Cerebellar cortex (tissue), 1 donor: Measurements from ENCODE around the gene F2RL2.

Source experiments
- DNase-seq: peaks from one replicate; pipeline ENCODE4 v3.0.0-alpha.2; 2015; ENCODE audit warnings: low spot score

F2RL2 gene

GRCh38 chr5:76622973-76623596 is at the start of gene F2RL2:
Gene F2RL2, minus strand, starts transcription at chr5:76623403. Its CDS starts 173 bp downstream, at chr5:76623230.
- peak; percentile 84 for DNase-seq

GRCh38 chr5:76672242-76672641 is 49.0 kb upstream of the F2RL2 start:
- DNase-seq: no peak

- DNase-seq: no peak
Observed at GRCh38 chr5:76670508-76670907, 47.3 kb upstream of the F2RL2 start.

DNA sequence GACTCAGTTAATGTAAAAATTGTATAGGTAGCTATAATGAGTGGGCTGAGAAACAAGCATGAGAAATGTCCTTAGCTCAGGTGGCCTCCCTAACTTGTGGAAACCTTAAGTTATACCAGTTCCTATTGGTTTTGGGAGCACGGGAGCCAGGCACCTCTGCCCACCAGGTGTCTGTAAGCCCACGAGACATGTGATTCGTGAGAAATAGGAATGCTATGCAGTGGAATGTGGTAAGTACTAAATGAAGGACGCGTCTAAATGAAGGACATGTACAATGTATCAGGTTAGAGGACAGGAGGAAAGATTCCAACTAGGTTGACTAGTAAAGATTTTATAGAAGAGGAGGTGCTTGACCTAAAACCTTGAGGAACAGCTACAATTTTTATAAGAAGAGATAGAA is 46.0 kb upstream of the F2RL2 start:
- peak; percentile 84 for DNase-seq

- no peak for DNase-seq
Observed at GRCh38 chr5:76667495-76667894, 44.3 kb upstream of the F2RL2 start.

- DNase-seq: no peak
Observed at GRCh38 chr5:76664079-76664478, 40.9 kb upstream of the F2RL2 start.

GRCh38 chr5:76663573-76663972 is 40.4 kb upstream of the F2RL2 start:
- no peak for DNase-seq

- DNase-seq: no peak
Observed at GRCh38 chr5:76662521-76662920, 39.3 kb upstream of the F2RL2 start.

DNA sequence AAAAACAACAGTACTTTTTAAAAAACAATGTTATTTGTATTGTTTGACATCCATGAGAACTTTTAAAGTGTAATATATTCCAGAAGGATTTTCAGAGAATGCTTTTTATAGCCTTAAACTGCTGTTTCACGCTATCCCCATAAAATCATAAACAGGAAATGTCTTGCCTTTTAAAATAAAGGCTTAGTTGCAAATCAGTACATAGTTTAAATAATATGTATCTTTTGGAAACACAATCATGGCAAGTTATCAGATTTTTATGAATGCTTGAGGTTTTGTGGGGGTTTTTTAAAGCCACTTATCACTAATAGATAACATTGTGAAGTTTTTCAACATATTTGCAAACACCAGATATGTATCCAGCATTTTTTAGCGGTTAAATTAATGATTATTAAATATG is 37.2 kb upstream of the F2RL2 start:
- no peak for DNase-seq

- no peak for DNase-seq
Observed at GRCh38 chr5:76657683-76658311, 34.6 kb upstream of the F2RL2 start.

GRCh38 chr5:76657091-76657490 is 33.9 kb upstream of the F2RL2 start:
- no peak for DNase-seq

DNA sequence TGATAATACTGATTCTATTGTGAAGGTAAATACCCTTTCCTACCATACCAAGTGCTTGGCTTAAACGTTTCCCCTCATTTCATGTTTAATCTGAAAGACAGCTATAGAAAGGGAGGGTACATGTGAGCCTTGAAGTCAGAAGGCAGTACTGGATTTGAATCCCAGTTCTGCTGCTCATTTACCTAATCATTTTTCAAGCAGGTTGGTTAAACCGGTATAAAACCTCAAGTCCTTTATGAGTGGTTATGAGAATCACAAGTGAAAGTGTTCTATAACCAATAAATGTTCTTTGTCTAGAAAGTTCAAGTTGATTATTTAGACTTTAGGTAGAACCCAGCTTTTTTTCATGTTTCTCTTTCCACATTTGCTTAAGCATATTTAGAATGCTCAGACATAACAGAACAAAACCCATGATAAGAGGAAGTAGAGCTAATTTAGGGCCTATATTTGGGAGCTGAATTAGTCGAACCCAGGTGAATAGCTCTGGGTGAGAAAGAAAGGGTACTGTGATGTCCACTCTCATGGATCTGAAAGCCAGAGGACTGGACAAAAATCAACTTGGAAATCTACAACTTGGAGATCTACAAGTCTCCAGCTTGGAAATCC is 29.7 kb upstream of the F2RL2 start:
- no peak for DNase-seq

- DNase-seq: no peak
Observed at GRCh38 chr5:76649140-76649539, 25.9 kb upstream of the F2RL2 start.

DNA sequence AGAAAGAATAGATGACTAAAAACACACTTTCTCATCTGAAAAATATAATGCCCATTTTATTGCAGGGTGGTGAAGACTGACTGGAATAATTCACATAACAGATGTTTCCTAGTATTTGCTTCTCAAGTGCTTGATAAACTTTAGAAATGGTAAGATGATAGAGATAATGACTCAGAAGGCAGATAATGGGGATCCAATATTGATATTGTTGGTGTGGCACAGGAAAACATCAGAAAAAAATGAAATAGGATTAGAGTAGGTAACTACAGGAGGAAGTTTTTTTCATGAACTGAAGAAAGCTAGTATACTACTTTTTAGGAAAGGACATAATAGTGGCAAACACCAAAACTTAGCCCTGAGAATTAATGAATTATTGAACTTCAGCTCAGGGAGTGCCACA is 20.2 kb upstream of the F2RL2 start:
- no peak for DNase-seq

GRCh38 chr5:76642390-76643040 is 19.3 kb upstream of the F2RL2 start:
- peak; percentile 80 for DNase-seq

- peak; percentile 83 for DNase-seq
Observed at GRCh38 chr5:76641514-76642120, 18.4 kb upstream of the F2RL2 start.

- DNase-seq: no peak
Observed at GRCh38 chr5:76638479-76638878, 15.3 kb upstream of the F2RL2 start.

DNA sequence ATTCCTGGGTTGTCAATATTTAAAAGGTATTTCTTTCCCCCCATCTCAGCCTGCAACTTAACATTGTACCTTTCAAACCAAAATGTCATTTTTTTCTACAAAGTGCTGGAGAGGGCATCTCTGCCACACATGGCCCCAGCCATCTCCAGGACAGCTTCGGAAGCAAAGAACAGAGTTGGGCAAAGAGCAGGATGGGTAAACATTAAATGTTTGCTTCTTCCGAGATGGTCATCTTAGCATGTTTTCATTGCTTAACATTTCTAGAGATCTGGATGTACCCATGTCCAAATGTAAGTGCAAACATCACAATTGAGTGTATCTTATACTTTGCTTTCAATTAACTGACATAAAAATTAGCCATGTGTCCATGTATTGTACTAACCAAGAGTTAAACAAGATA is 14.3 kb upstream of the F2RL2 start:
- no peak for DNase-seq

- DNase-seq: no peak
Observed at GRCh38 chr5:76634661-76635060, 11.5 kb upstream of the F2RL2 start.

- DNase-seq: no peak
Observed at GRCh38 chr5:76626738-76627137, 3.5 kb upstream of the F2RL2 start.

- DNase-seq: no peak
Observed at GRCh38 chr5:76625087-76625815, 2.0 kb upstream of the F2RL2 start.

DNA sequence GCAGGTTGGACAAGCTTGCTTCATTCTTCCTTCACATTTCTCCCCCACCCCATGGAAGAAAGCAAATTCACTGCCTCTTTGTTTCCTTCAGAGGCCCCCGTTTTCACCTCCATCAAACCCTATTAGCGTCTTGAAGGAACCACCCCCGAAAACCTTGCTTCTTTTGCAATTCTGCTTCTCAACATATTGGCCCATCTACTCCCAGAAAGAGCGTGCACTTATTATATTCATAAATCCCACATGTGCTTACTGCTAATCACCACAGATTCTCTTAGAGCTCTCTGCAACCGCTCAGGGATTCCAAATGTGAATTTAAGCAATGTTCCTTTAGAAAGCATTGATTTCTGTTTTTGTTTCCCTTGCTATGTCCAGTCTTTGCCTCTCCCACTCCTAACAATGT is 1.1 kb downstream of the F2RL2 start:
- DNase-seq: no peak
